ENCODE measurements around the gene TMEM132D. TPM values are rescaled to one million over a fixed set of nuclear protein-coding genes. Genes with fewer than 3 reads are reported as not detected.

The TMEM132D gene
- total RNA-seq, 2 experiments from 2014 or later, result not detected

- no peaks in the 10 kb centered on the region for H3K27me3 Mint-ChIP-seq (ENCODE audit: low read depth)
- POLR2A ChIA-PET, result no interaction called here
- no peak for DNase-seq
- no peak overlapping the region for H3K27ac Mint-ChIP-seq
- H3K9me3 Mint-ChIP-seq (ENCODE audit: insufficient read depth), result peaks cover under 1% of the 10 kb centered on the region
- ATAC-seq, result no peak
- H3K4me1 Mint-ChIP-seq (ENCODE audit: low read depth), result no peaks in the 10 kb centered on the region
- H3K36me3 Mint-ChIP-seq (ENCODE audit: low read depth), result no peaks in the 10 kb centered on the region
- no peak overlapping the region for H3K4me3 Mint-ChIP-seq
- CTCF ChIA-PET, result no interaction called here
Observed at GRCh38 chr12:129372348-129372747, 531.5 kb downstream of the TMEM132D start.

- no peaks in the 10 kb centered on the region for H3K36me3 Mint-ChIP-seq (ENCODE audit: low read depth)
- ChIA-PET CTCF (no interaction called here), POLR2A (no interaction called here)
- no peak for DNase-seq
- no peak overlapping the region for H3K27ac Mint-ChIP-seq
- no peak overlapping the region for H3K4me3 Mint-ChIP-seq
- no peaks in the 10 kb centered on the region for H3K27me3 Mint-ChIP-seq (ENCODE audit: low read depth)
- H3K9me3 Mint-ChIP-seq (ENCODE audit: insufficient read depth), result peaks cover 8% of the 10 kb centered on the region
- no peak for ATAC-seq
- H3K4me1 Mint-ChIP-seq (ENCODE audit: low read depth), result no peaks in the 10 kb centered on the region
Observed at GRCh38 chr12:129371268-129371667, 532.6 kb downstream of the TMEM132D start.

GRCh38 chr12:129366656-129367055 lies 537.2 kb downstream of the TMEM132D start:
- Mint-ChIP-seq H3K36me3 (ENCODE audit: low read depth) (no peaks in the 10 kb centered on the region), H3K27me3 (ENCODE audit: low read depth) (no peaks in the 10 kb centered on the region), H3K27ac (no peak overlapping the region), H3K4me3 (no peak overlapping the region), H3K4me1 (ENCODE audit: low read depth) (no peaks in the 10 kb centered on the region), H3K9me3 (ENCODE audit: insufficient read depth) (peaks cover 8% of the 10 kb centered on the region)
- ATAC-seq, result no peak
- CTCF ChIA-PET, result no interaction called here
- DNase-seq, result no peak
- POLR2A ChIA-PET, result no interaction called here

- Mint-ChIP-seq H3K27ac (no peak overlapping the region), H3K36me3 (ENCODE audit: low read depth) (no peaks in the 10 kb centered on the region), H3K4me3 (no peak overlapping the region), H3K9me3 (ENCODE audit: insufficient read depth) (peaks cover 8% of the 10 kb centered on the region), H3K4me1 (ENCODE audit: low read depth) (no peaks in the 10 kb centered on the region), H3K27me3 (ENCODE audit: low read depth) (no peaks in the 10 kb centered on the region)
- ChIA-PET POLR2A (no interaction called here), CTCF (no interaction called here)
- no peak for DNase-seq
- ATAC-seq, result no peak
Observed at GRCh38 chr12:129363041-129363440, 540.8 kb downstream of the TMEM132D start.

GRCh38 chr12:129357233-129357632 lies 546.6 kb downstream of the TMEM132D start:
- no peaks in the 10 kb centered on the region for H3K27me3 Mint-ChIP-seq (ENCODE audit: low read depth)
- CTCF ChIA-PET, result no interaction called here
- no peak for ATAC-seq

GRCh38 chr12:129351481-129351880 lies 552.3 kb downstream of the TMEM132D start:
- ATAC-seq, result no peak
- no peaks in the 10 kb centered on the region for H3K36me3 Mint-ChIP-seq (ENCODE audit: low read depth)
- H3K27ac Mint-ChIP-seq, result no peak overlapping the region
- ChIA-PET CTCF (no interaction called here), POLR2A (no interaction called here)
- no peaks in the 10 kb centered on the region for H3K27me3 Mint-ChIP-seq (ENCODE audit: low read depth)
- H3K4me1 Mint-ChIP-seq (ENCODE audit: low read depth), result no peaks in the 10 kb centered on the region
- H3K9me3 Mint-ChIP-seq (ENCODE audit: insufficient read depth), result peaks cover 4% of the 10 kb centered on the region
- DNase-seq, result no peak
- no peak overlapping the region for H3K4me3 Mint-ChIP-seq

More at GRCh38 chr12:129357233-129357632, 546.6 kb downstream of the TMEM132D start:
- no peak for DNase-seq
- Mint-ChIP-seq H3K27ac (no peak overlapping the region), H3K36me3 (ENCODE audit: low read depth) (no peaks in the 10 kb centered on the region), H3K4me1 (ENCODE audit: low read depth) (no peaks in the 10 kb centered on the region), H3K4me3 (no peak overlapping the region), H3K9me3 (ENCODE audit: insufficient read depth) (no peaks in the 10 kb centered on the region)
- POLR2A ChIA-PET, result no interaction called here

GRCh38 chr12:129339336-129339735 lies 564.5 kb downstream of the TMEM132D start:
- Mint-ChIP-seq H3K27me3 (ENCODE audit: low read depth) (no peaks in the 10 kb centered on the region), H3K4me1 (ENCODE audit: low read depth) (no peaks in the 10 kb centered on the region), H3K27ac (no peak overlapping the region), H3K4me3 (no peak overlapping the region), H3K36me3 (ENCODE audit: low read depth) (no peaks in the 10 kb centered on the region), H3K9me3 (ENCODE audit: insufficient read depth) (peaks cover 8% of the 10 kb centered on the region)
- ATAC-seq, result no peak
- DNase-seq, result no peak
- CTCF ChIA-PET, result no interaction called here
- POLR2A ChIA-PET, result no interaction called here

- POLR2A ChIA-PET, result no interaction called here
- Mint-ChIP-seq H3K9me3 (ENCODE audit: insufficient read depth) (peaks cover 10% of the 10 kb centered on the region), H3K27ac (no peak overlapping the region), H3K4me1 (ENCODE audit: low read depth) (no peaks in the 10 kb centered on the region), H3K36me3 (ENCODE audit: low read depth) (no peaks in the 10 kb centered on the region), H3K4me3 (no peak overlapping the region), H3K27me3 (ENCODE audit: low read depth) (no peaks in the 10 kb centered on the region)
- ATAC-seq (no peak), DNase-seq (no peak)
- CTCF ChIA-PET, result no interaction called here
Observed at GRCh38 chr12:129337413-129337812, 566.4 kb downstream of the TMEM132D start.

- no peaks in the 10 kb centered on the region for H3K27me3 Mint-ChIP-seq (ENCODE audit: low read depth)
- no peak overlapping the region for H3K27ac Mint-ChIP-seq
- no peak overlapping the region for H3K4me3 Mint-ChIP-seq
- H3K36me3 Mint-ChIP-seq (ENCODE audit: low read depth), result no peaks in the 10 kb centered on the region
- DNase-seq (no peak), ATAC-seq (no peak)
- CTCF ChIA-PET, result no interaction called here
- POLR2A ChIA-PET, result no interaction called here
- no peaks in the 10 kb centered on the region for H3K4me1 Mint-ChIP-seq (ENCODE audit: low read depth)
- peaks cover 10% of the 10 kb centered on the region for H3K9me3 Mint-ChIP-seq (ENCODE audit: insufficient read depth)
Observed at GRCh38 chr12:129335773-129336172, 568.1 kb downstream of the TMEM132D start.

GRCh38 chr12:129332286-129332685 lies 571.5 kb downstream of the TMEM132D start:
- ChIA-PET POLR2A (no interaction called here), CTCF (no interaction called here)
- Mint-ChIP-seq H3K4me1 (ENCODE audit: low read depth) (no peaks in the 10 kb centered on the region), H3K4me3 (no peak overlapping the region), H3K9me3 (ENCODE audit: insufficient read depth) (peaks cover 6% of the 10 kb centered on the region), H3K27ac (no peak overlapping the region), H3K36me3 (ENCODE audit: low read depth) (no peaks in the 10 kb centered on the region), H3K27me3 (ENCODE audit: low read depth) (no peaks in the 10 kb centered on the region)
- ATAC-seq, result no peak
- no peak for DNase-seq

- Mint-ChIP-seq H3K9me3 (ENCODE audit: insufficient read depth) (peaks cover 6% of the 10 kb centered on the region), H3K4me3 (no peak overlapping the region), H3K27ac (no peak overlapping the region), H3K4me1 (ENCODE audit: low read depth) (no peaks in the 10 kb centered on the region), H3K27me3 (ENCODE audit: low read depth) (no peaks in the 10 kb centered on the region), H3K36me3 (ENCODE audit: low read depth) (no peaks in the 10 kb centered on the region)
- ChIA-PET CTCF (no interaction called here), POLR2A (no interaction called here)
- ATAC-seq, result no peak
- DNase-seq, result no peak
Observed at GRCh38 chr12:129331356-129332085, 572.3 kb downstream of the TMEM132D start.

GRCh38 chr12:129328235-129328634 lies 575.6 kb downstream of the TMEM132D start:
- CTCF ChIA-PET, result no interaction called here
- peaks cover 6% of the 10 kb centered on the region for H3K9me3 Mint-ChIP-seq (ENCODE audit: insufficient read depth)
- H3K4me3 Mint-ChIP-seq, result no peak overlapping the region
- no peaks in the 10 kb centered on the region for H3K36me3 Mint-ChIP-seq (ENCODE audit: low read depth)
- DNase-seq, result no peak
- no peak for ATAC-seq
- H3K27me3 Mint-ChIP-seq (ENCODE audit: low read depth), result no peaks in the 10 kb centered on the region
- POLR2A ChIA-PET, result no interaction called here
- H3K4me1 Mint-ChIP-seq (ENCODE audit: low read depth), result no peaks in the 10 kb centered on the region
- no peak overlapping the region for H3K27ac Mint-ChIP-seq

GRCh38 chr12:129325566-129325965 lies 578.3 kb downstream of the TMEM132D start:
- Mint-ChIP-seq H3K27ac (no peak overlapping the region), H3K36me3 (ENCODE audit: low read depth) (no peaks in the 10 kb centered on the region)
- ATAC-seq, result no peak

More at GRCh38 chr12:129325566-129325965, 578.3 kb downstream of the TMEM132D start:
- H3K9me3 Mint-ChIP-seq (ENCODE audit: insufficient read depth), result no peaks in the 10 kb centered on the region
- ChIA-PET POLR2A (no interaction called here), CTCF (no interaction called here)
- no peaks in the 10 kb centered on the region for H3K27me3 Mint-ChIP-seq (ENCODE audit: low read depth)
- no peaks in the 10 kb centered on the region for H3K4me1 Mint-ChIP-seq (ENCODE audit: low read depth)
- no peak overlapping the region for H3K4me3 Mint-ChIP-seq
- no peak for DNase-seq
